Trophoblast cell (in vitro differentiated cells and primary cell): ENCODE results near the gene DTL.
A peak's percentile ranks its signal among the peaks of the same experiment; 100 is the strongest.
"Not testable (repeated sequence)": the region's sequence is repeated elsewhere in the genome, so short reads cannot be mapped to it uniquely, and the experiment has no call there.

Experiments
- DNase-seq, 2 donors: peaks; one replicate each; pipeline ENCODE4 v3.0.0-alpha.2; 2016
- H2AFZ ChIP-seq: 2 replicates; pipeline ENCODE4 v1.6.1; 2013; ENCODE audit warnings: low read length, moderate library complexity, mild to moderate bottlenecking; ENCODE audit not compliant: insufficient read depth, poor library complexity
- H2AK5ac ChIP-seq: 2 replicates; pipeline ENCODE4 v1.6.1; 2013; ENCODE audit warnings: mild to moderate bottlenecking, low read length
- H2BK120ac ChIP-seq: 2 replicates; pipeline ENCODE4 v1.6.1; 2013; ENCODE audit warnings: low read length, mild to moderate bottlenecking, moderate library complexity; ENCODE audit not compliant: insufficient read depth, poor library complexity
- H2BK12ac ChIP-seq: 2 replicates; pipeline ENCODE4 v1.6.1; 2013; ENCODE audit warnings: mild to moderate bottlenecking, low read length, moderate library complexity
- H2BK5ac ChIP-seq: 2 replicates; pipeline ENCODE4 v1.6.1; 2013; ENCODE audit warnings: low read length, low read depth, moderate library complexity, mild to moderate bottlenecking; ENCODE audit not compliant: poor library complexity
- H3K14ac ChIP-seq: 2 replicates; pipeline ENCODE4 v1.6.1; 2013; ENCODE audit warnings: mild to moderate bottlenecking, low read length
- H3K18ac ChIP-seq: 2 replicates; pipeline ENCODE4 v1.6.1; 2013; ENCODE audit warnings: mild to moderate bottlenecking, low read length
- H3K23ac ChIP-seq: 2 replicates; pipeline ENCODE4 v1.6.1; 2013; ENCODE audit warnings: low read length
- H3K27ac ChIP-seq: 2 replicates; pipeline ENCODE4 v1.5.1; 2013; ENCODE audit warnings: low read depth, mild to moderate bottlenecking, inconsistent platforms, low read length, moderate library complexity
- H3K27me3 ChIP-seq: 2 replicates; pipeline ENCODE4 v1.6.1; 2013; ENCODE audit warnings: inconsistent platforms, mild to moderate bottlenecking, low read length, moderate library complexity; ENCODE audit not compliant: insufficient read depth
- H3K36me3 ChIP-seq, 2 experiments: 1 replicate in 1 of 2; 2 replicates in 1 of 2; pipeline ENCODE4 v1.6.1; 2013; ENCODE audit warnings: low read length in 2 of 2, mild to moderate bottlenecking in 2 of 2, moderate library complexity in 1 of 2; ENCODE audit not compliant: insufficient read depth in 2 of 2, control insufficient read depth in 1 of 2
- H3K4ac ChIP-seq: 2 replicates; pipeline ENCODE4 v1.6.1; 2013; ENCODE audit warnings: low read depth, mild to moderate bottlenecking, low read length, moderate library complexity
- H3K4me1 ChIP-seq, 2 experiments: 1 replicate in 1 of 2; 2 replicates in 1 of 2; pipeline ENCODE4 v1.6.1; 2013; ENCODE audit warnings: low read length in 2 of 2, mild to moderate bottlenecking in 2 of 2, moderate library complexity in 1 of 2; ENCODE audit not compliant: insufficient read depth in 2 of 2, control insufficient read depth in 1 of 2
- H3K4me2 ChIP-seq: 2 replicates; pipeline ENCODE4 v1.6.1; 2013; ENCODE audit warnings: inconsistent platforms, mild to moderate bottlenecking, low read length, moderate library complexity
- H3K4me3 ChIP-seq: 2 replicates; pipeline ENCODE4 v1.5.1; 2013; ENCODE audit warnings: mild to moderate bottlenecking, low read depth, low read length, inconsistent platforms
- H3K79me1 ChIP-seq: one replicate; pipeline ENCODE4 v1.6.1; 2013; ENCODE audit warnings: low read length
- H3K79me2 ChIP-seq: 2 replicates; pipeline ENCODE4 v1.6.1; 2013; ENCODE audit warnings: low read length, mild to moderate bottlenecking; ENCODE audit not compliant: control insufficient read depth, insufficient read depth, poor library complexity
- H3K9ac ChIP-seq: 2 replicates; pipeline ENCODE4 v1.6.1; 2013; ENCODE audit warnings: mild to moderate bottlenecking, low read length
- H3K9me3 ChIP-seq: 2 replicates; pipeline ENCODE4 v1.6.1; 2013; ENCODE audit warnings: low read depth, mild to moderate bottlenecking, control low read depth, inconsistent platforms, low read length; ENCODE audit not compliant: insufficient read depth
- H4K12ac ChIP-seq: 2 replicates; pipeline ENCODE4 v1.6.1; 2013; ENCODE audit warnings: low read depth, mild to moderate bottlenecking, low read length, moderate library complexity
- H4K8ac ChIP-seq: 2 replicates; pipeline ENCODE4 v1.6.1; 2013; ENCODE audit warnings: low read depth, mild to moderate bottlenecking, low read length, moderate library complexity
- H4K91ac ChIP-seq: one replicate; pipeline ENCODE4 v1.6.1; 2013; ENCODE audit warnings: low read depth, mild to moderate bottlenecking, low read length, moderate library complexity
- WGBS: extraction: QIAGEN DNeasy Blood & Tissue Kit; methylation state at CpG from one replicate; pipeline ENCODE4 v1.1.7; 2013; ENCODE audit warnings: missing lambda C conversion rate; ENCODE audit not compliant: insufficient read length, insufficient coverage; ENCODE audit errors: extremely low coverage; 5-methylcytosine and 5-hydroxymethylcytosine counted together

Gene DTL

DNA sequence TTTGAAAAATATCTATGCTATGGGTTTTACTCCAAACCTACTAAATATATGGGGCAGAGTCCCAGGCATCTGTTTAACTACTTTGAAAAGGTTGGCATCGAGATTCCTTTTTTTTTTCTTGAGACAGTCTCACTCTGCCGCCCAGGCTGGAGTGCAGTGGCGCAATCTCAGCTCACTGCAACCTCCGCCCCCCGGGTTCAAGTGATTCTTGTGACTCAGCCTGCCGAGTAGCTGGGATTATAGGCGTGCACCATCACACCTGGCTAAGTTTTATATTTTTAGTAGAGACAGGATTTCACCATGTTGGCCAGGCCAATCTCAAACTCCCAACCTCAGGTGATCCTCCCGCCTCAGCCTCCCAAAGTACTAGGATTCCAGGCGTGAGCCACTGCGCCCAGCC lies 7.8 kb upstream of the DTL start:
- WGBS = no CpG with 5 or more reads among the region's 10 CpGs
- H4K12ac ChIP-seq, H4K8ac ChIP-seq, DNase-seq, H3K27ac ChIP-seq, H3K4me2 ChIP-seq, H3K4ac ChIP-seq, H3K9ac ChIP-seq, H2BK120ac ChIP-seq, H3K9me3 ChIP-seq, H2AK5ac ChIP-seq, H3K36me3 ChIP-seq, H4K91ac ChIP-seq, H2BK5ac ChIP-seq, H3K4me1 ChIP-seq, H3K79me1 ChIP-seq, H2BK12ac ChIP-seq, H3K79me2 ChIP-seq, H3K23ac ChIP-seq, H3K4me3 ChIP-seq, H2AFZ ChIP-seq, H3K27me3 ChIP-seq, H3K14ac ChIP-seq, H3K18ac ChIP-seq: not testable (repeated sequence)

DNA sequence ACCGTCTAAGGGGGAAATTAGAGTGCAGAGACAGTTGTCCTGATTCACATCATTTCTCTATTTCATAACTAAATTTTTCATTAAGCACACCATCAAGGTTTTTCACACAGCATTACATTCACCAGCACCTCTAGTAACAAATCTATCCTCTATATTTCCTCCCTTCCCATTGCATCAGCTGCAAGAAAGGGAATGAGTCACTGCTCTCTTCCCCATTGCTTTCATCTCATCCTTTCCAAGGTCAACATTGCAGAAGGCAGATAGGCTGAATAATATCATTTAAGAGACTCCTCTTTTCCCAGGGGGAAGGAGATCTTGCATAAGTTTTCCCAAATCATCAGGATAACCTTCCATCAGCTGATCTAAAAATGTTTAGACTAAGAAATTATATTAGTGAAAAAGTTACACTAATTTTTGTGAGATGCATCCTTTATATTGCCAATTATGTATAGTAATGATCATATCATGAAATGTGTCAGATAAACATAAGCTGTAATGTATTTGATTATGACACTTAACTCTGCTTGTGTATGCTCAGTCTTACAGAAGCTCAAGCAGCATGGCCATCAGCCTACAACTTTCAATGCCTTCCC lies 4.5 kb upstream of the DTL start:
- H3K36me3 ChIP-seq = no peaks in the 10 kb centered on the region
- DNase-seq = peak in 1 of 2 donors; percentile 39
- no peak overlapping the region for H3K4me2 ChIP-seq
- no peak overlapping the region for H3K23ac ChIP-seq
- no peak overlapping the region for H4K91ac ChIP-seq
- H2BK120ac ChIP-seq = no peak overlapping the region
- no peak overlapping the region for H2BK12ac ChIP-seq
- no peak overlapping the region for H3K4me3 ChIP-seq
- no peak overlapping the region for H4K8ac ChIP-seq
- no peak overlapping the region for H2AFZ ChIP-seq
- no peak overlapping the region for H4K12ac ChIP-seq
- WGBS = no CpG with 5 or more reads among the region's 1 CpG
- H2BK5ac ChIP-seq = no peak overlapping the region
- H3K27ac ChIP-seq = no peak overlapping the region
- no peak overlapping the region for H3K9ac ChIP-seq
- peaks cover 4% of the 10 kb centered on the region for H3K79me2 ChIP-seq
- no peak overlapping the region for H2AK5ac ChIP-seq
- no peak overlapping the region for H3K14ac ChIP-seq
- no peak overlapping the region for H3K18ac ChIP-seq
- H3K27me3 ChIP-seq = no peaks in the 10 kb centered on the region
- no peaks in the 10 kb centered on the region for H3K9me3 ChIP-seq
- H3K4ac ChIP-seq = no peak overlapping the region
- H3K4me1 ChIP-seq = no peaks in the 10 kb centered on the region
- peaks cover 2% of the 10 kb centered on the region for H3K79me1 ChIP-seq

DNA sequence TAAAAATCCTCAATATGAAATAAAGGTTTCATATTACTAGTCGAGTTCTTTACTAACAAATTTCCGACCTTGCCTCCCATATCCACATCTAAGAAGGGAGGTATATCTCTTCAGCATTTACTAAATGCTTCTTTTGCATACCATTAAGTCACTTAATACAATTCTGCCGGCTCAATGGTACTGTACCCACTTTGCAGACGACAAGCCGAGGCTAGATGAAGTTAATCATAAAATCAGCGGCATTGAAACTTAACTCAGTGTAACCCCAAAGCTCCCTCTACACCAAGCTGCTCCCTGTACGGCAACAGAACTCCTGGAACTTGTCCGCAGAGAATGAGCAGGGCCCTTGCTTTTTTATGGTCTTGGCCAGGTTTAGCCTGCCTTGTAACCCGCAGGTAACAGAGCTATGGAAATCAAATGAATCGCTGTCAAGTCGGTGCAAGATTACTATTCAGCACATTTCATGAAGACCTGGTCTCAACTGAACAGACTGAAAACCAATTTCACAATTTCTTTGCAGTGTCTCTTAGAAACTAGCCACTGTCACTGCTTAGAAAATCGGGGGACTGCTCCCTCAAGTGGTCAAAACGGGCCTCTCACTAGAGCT lies 929 bp upstream of the DTL start:
- peak overlapping the region; percentile 75 for H3K4me3 ChIP-seq
- H3K4me1 ChIP-seq = no peaks in the 10 kb centered on the region
- no CpG with 5 or more reads among the region's 13 CpGs for WGBS
- peak overlapping the region; percentile 100 for H3K4me2 ChIP-seq
- no peak overlapping the region for H2BK120ac ChIP-seq
- H3K27ac ChIP-seq = no peak overlapping the region
- H2AFZ ChIP-seq = no peak overlapping the region
- peaks cover 2% of the 10 kb centered on the region for H3K79me1 ChIP-seq
- no peak overlapping the region for H3K14ac ChIP-seq
- no peak overlapping the region for H2BK12ac ChIP-seq
- H4K12ac ChIP-seq = no peak overlapping the region
- H2BK5ac ChIP-seq = no peak overlapping the region
- no peaks in the 10 kb centered on the region for H3K9me3 ChIP-seq
- H3K36me3 ChIP-seq = no peaks in the 10 kb centered on the region
- H3K18ac ChIP-seq = no peak overlapping the region
- H3K9ac ChIP-seq = peak overlapping the region; percentile 96
- H4K91ac ChIP-seq = no peak overlapping the region
- no peak overlapping the region for H2AK5ac ChIP-seq
- no peak for DNase-seq
- no peaks in the 10 kb centered on the region for H3K27me3 ChIP-seq
- H3K4ac ChIP-seq = no peak overlapping the region
- H3K23ac ChIP-seq = no peak overlapping the region
- no peak overlapping the region for H4K8ac ChIP-seq
- H3K79me2 ChIP-seq = peaks cover 4% of the 10 kb centered on the region

DNA sequence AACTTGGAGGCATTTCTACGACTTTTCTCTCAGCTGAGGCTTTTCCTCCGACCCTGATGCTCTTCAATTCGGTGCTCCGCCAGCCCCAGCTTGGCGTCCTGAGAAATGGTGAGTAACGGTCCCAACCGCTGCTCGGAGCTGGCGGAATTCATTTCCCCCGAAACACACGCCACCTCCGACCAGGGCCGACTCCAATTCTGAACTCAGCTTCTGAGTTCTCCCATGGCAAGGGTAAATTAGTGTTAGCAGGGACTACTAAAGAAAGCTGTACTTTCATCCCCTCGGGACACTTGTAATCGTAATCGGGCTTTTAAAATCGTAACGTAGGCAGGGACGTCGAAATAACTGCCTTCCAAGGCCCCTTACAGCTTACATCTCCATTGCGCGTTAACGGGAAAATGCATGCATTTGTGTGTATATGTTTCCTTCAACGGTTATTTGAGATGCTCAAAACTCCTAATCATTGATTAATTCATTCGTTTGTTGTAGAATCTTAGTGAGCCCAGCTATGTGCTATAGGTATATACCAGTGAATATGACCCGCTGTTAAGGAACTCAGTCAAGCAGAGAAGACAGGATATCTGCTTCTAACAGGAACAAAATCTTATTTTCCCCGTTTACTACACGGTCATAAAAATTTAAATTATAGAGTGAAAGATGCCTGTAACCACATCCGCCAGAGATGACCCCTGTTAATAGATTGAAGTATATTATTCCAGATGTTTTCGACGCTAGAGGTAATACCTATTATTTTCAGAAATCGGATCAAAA lies 472 bp downstream of the DTL start:
- H2BK12ac ChIP-seq = no peak overlapping the region
- H4K8ac ChIP-seq = peak overlapping the region; percentile 58
- H4K12ac ChIP-seq = peak overlapping the region; percentile 77
- H3K79me1 ChIP-seq = peaks cover 2% of the 10 kb centered on the region
- peak overlapping the region; percentile 96 for H3K4me3 ChIP-seq
- H3K36me3 ChIP-seq = no peaks in the 10 kb centered on the region
- peak overlapping the region; percentile 95 for H3K4me2 ChIP-seq
- H3K18ac ChIP-seq = peak overlapping the region; percentile 67
- H3K4ac ChIP-seq = peak overlapping the region; percentile 42
- H3K14ac ChIP-seq = peak overlapping the region; percentile 69
- no peak overlapping the region for H2BK120ac ChIP-seq
- no peaks in the 10 kb centered on the region for H3K4me1 ChIP-seq
- H3K79me2 ChIP-seq = peaks cover 4% of the 10 kb centered on the region
- peak overlapping the region; percentile 27 for H3K27ac ChIP-seq
- no peaks in the 10 kb centered on the region for H3K27me3 ChIP-seq
- no peak overlapping the region for H4K91ac ChIP-seq
- DNase-seq = peak in 1 of 2 donors; percentile 1
- H2BK5ac ChIP-seq = no peak overlapping the region
- H2AFZ ChIP-seq = peak overlapping the region; percentile 97
- no peak overlapping the region for H3K23ac ChIP-seq
- no peak overlapping the region for H2AK5ac ChIP-seq
- H3K9ac ChIP-seq = peak overlapping the region; percentile 85
- H3K9me3 ChIP-seq = no peaks in the 10 kb centered on the region
- no CpG with 5 or more reads among the region's 32 CpGs for WGBS
